Measurements from ENCODE around the gene ZNF205. TPM values are rescaled to one million over a fixed set of nuclear protein-coding genes. Genes with fewer than 3 reads are reported as not detected.
"Not testable (repeated sequence)": the region's sequence is repeated elsewhere in the genome, so short reads cannot be mapped to it uniquely, and the experiment has no call there.

The ZNF205 gene
- total RNA-seq, 1 experiment from 2014 or later: not detected

GRCh38 chr16:3138823-3139426 is 26.5 kb downstream of the ZNF205 start:
- Histone ChIP-seq H3K9me2 (replicated peaks; ENCODE audit: insufficient read depth, low read length) (no peaks in the 10 kb centered on the region), H3K79me2 (ENCODE audit: low read length) (peaks cover 23% of the 10 kb centered on the region), H3K4me1 (ENCODE audit: low read length) (peaks cover 24% of the 10 kb centered on the region), H3K4me2 (ENCODE audit: low read depth, low read length, poor library complexity, severe bottlenecking) (no peak overlapping the region), H3K4me3 (ENCODE audit: low read length) (no peak overlapping the region), H2AFZ (ENCODE audit: low read length) (no peak overlapping the region), H3K27ac (ENCODE audit: low read length) (no peak overlapping the region), H3K9me3 (ENCODE audit: low read length) (no peaks in the 10 kb centered on the region), H4K20me1 (ENCODE audit: insufficient read depth, low read depth, low read length) (peaks cover 6% of the 10 kb centered on the region), H3K36me3 (ENCODE audit: insufficient read depth, low read length) (no peaks in the 10 kb centered on the region), H3K9ac (ENCODE audit: low read length) (no peak overlapping the region), H3K27me3 (ENCODE audit: low read length) (no peaks in the 10 kb centered on the region)
- no peak for DNase-seq

DNA sequence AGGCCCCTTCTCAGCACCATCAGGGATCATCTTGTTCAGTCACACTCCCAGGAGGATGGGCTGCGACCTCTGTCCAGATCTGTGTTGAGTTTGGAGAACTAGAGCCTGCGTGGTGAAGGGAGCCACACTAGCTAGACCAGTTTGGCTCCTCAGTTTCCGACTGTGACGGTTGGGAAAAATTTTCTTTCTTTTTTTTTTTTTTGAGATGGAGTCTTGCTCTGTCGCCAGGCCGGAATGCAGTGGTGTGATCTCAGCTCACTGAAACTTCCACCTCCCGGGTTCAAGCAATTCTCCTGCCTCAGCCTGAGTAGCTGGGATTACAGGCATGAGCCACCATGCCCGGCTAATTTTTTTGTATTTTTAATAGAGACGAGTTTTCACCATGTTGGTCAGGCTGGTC is 27.2 kb downstream of the ZNF205 start:
- not testable (repeated sequence) for H3K4me2 ChIP-seq (ENCODE audit: low read depth, low read length, poor library complexity, severe bottlenecking); H2AFZ ChIP-seq (ENCODE audit: low read length); DNase-seq; H3K36me3 ChIP-seq (ENCODE audit: insufficient read depth, low read length); H3K9me2 ChIP-seq (replicated peaks; ENCODE audit: insufficient read depth, low read length); H4K20me1 ChIP-seq (ENCODE audit: insufficient read depth, low read depth, low read length); H3K4me3 ChIP-seq (ENCODE audit: low read length); H3K9me3 ChIP-seq (ENCODE audit: low read length); H3K27ac ChIP-seq (ENCODE audit: low read length); H3K9ac ChIP-seq (ENCODE audit: low read length); H3K27me3 ChIP-seq (ENCODE audit: low read length)
- H3K79me2 ChIP-seq (ENCODE audit: low read length): peaks cover 17% of the 10 kb centered on the region
- peaks cover 24% of the 10 kb centered on the region for H3K4me1 ChIP-seq (ENCODE audit: low read length)

DNA sequence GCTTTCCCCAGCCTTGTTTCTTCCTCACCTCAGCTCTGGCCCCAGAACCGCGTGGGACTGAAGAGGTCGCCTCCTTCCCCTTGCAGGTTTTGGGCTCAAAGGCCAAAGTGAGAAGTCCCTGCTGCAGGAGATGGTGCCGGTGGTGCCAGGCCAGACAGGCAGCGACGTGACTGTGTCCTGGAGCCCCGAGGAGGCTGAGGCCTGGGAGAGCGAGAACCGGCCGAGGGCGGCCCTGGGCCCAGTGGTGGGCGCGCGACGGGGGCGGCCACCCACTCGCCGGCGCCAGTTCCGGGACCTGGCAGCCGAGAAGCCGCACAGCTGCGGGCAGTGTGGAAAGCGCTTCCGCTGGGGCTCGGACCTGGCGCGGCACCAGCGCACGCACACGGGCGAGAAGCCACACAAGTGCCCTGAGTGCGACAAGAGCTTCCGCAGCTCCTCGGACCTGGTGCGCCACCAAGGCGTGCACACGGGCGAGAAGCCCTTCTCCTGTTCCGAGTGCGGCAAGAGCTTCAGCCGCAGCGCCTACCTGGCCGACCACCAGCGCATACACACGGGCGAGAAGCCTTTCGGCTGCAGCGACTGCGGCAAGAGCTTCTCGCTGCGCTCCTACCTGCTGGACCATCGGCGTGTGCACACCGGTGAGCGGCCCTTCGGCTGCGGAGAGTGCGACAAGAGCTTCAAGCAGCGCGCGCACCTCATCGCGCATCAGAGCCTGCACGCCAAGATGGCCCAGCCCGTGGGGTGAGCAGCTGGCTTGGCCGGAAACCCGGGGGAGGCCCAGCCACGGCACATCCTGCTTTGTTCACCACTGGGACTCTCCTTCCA is 28.4 kb downstream of the ZNF205 start:
- Histone ChIP-seq H3K4me3 (ENCODE audit: low read length) (no peak overlapping the region), H3K79me2 (ENCODE audit: low read length) (peaks cover 8% of the 10 kb centered on the region), H3K27ac (ENCODE audit: low read length) (no peak overlapping the region), H4K20me1 (ENCODE audit: insufficient read depth, low read depth, low read length) (no peaks in the 10 kb centered on the region), H3K4me2 (ENCODE audit: low read depth, low read length, poor library complexity, severe bottlenecking) (no peak overlapping the region), H3K9me3 (ENCODE audit: low read length) (no peaks in the 10 kb centered on the region), H3K9ac (ENCODE audit: low read length) (no peak overlapping the region), H2AFZ (ENCODE audit: low read length) (no peak overlapping the region), H3K9me2 (replicated peaks; ENCODE audit: insufficient read depth, low read length) (no peaks in the 10 kb centered on the region), H3K36me3 (ENCODE audit: insufficient read depth, low read length) (no peaks in the 10 kb centered on the region), H3K4me1 (ENCODE audit: low read length) (peaks cover 21% of the 10 kb centered on the region), H3K27me3 (ENCODE audit: low read length) (no peaks in the 10 kb centered on the region)
- DNase-seq: no peak

DNA sequence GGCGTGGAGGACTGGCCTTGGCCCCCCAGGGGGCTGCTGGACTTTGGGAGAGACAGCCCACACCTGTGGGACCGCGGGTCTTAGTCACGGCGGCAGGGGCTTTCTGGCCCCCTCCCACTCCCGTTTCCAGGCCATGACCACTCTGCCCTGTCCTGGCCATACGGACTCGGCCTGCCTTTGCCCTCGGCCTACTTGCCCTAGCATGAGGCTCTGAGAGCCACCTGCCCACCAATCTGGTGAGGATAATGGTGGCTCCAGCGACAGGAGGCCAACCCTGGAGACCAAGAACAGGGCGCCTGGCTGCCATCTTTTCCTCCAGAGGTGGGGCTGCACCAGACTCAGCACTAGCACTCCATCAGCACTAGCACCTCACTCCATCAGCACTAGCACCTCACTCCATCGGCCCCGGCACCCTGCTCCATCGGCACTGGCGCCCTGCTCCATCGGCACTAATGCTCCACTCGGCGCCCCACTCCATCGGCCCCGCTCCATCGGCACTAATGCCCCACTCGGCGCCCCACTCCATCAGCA is 29.5 kb downstream of the ZNF205 start:
- no peak overlapping the region for H3K27ac ChIP-seq (ENCODE audit: low read length)
- no peaks in the 10 kb centered on the region for H4K20me1 ChIP-seq (ENCODE audit: insufficient read depth, low read depth, low read length)
- no peak overlapping the region for H3K4me3 ChIP-seq (ENCODE audit: low read length)
- H3K9ac ChIP-seq (ENCODE audit: low read length): no peak overlapping the region
- peaks cover 2% of the 10 kb centered on the region; the same call in 1 of the 2 replicates for H3K79me2 ChIP-seq (ENCODE audit: low read length)
- no peak overlapping the region for H3K4me2 ChIP-seq (ENCODE audit: low read depth, low read length, poor library complexity, severe bottlenecking)
- no peaks in the 10 kb centered on the region for H3K9me2 ChIP-seq (replicated peaks; ENCODE audit: insufficient read depth, low read length)
- DNase-seq: no peak
- H3K9me3 ChIP-seq (ENCODE audit: low read length): no peaks in the 10 kb centered on the region
- no peaks in the 10 kb centered on the region for H3K36me3 ChIP-seq (ENCODE audit: insufficient read depth, low read length)
- no peaks in the 10 kb centered on the region for H3K27me3 ChIP-seq (ENCODE audit: low read length)
- H2AFZ ChIP-seq (ENCODE audit: low read length): no peak overlapping the region
- H3K4me1 ChIP-seq (ENCODE audit: low read length): peaks cover 12% of the 10 kb centered on the region

- Histone ChIP-seq H3K27me3 (ENCODE audit: low read length) (no peaks in the 10 kb centered on the region), H2AFZ (ENCODE audit: low read length) (no peak overlapping the region), H3K4me1 (ENCODE audit: low read length) (peaks cover 8% of the 10 kb centered on the region), H3K79me2 (ENCODE audit: low read length) (no peaks in the 10 kb centered on the region), H3K9ac (ENCODE audit: low read length) (no peak overlapping the region), H3K9me2 (replicated peaks; ENCODE audit: insufficient read depth, low read length) (no peaks in the 10 kb centered on the region), H3K27ac (ENCODE audit: low read length) (no peak overlapping the region), H3K9me3 (ENCODE audit: low read length) (no peaks in the 10 kb centered on the region), H3K4me3 (ENCODE audit: low read length) (no peak overlapping the region), H3K4me2 (ENCODE audit: low read depth, low read length, poor library complexity, severe bottlenecking) (no peak overlapping the region), H4K20me1 (ENCODE audit: insufficient read depth, low read depth, low read length) (no peaks in the 10 kb centered on the region), H3K36me3 (ENCODE audit: insufficient read depth, low read length) (no peaks in the 10 kb centered on the region)
- no peak for DNase-seq
These were observed 29.9 kb downstream of the ZNF205 start for GRCh38 chr16:3142327-3142726.

DNA sequence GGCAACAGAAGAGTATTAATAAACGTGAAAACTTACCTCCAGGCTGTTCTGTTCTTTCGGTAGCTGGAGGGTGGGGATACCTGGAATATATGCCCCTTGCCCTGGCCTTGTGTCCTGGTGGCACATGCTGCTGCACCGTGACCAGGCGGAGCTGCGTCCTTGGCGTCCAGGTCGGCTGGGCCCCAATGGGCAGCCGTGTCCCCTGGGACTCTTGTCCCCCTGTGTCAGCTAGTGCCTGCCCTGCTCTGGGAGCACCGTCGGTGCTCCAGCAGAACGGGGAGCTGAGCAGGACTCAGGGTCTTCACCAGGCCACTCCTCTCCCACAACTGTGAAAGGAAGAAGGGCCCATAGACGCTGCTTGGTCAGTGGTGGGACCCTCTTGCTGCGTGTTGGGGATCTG is 30.4 kb downstream of the ZNF205 start:
- Histone ChIP-seq H3K9ac (ENCODE audit: low read length) (no peak overlapping the region), H3K27me3 (ENCODE audit: low read length) (no peaks in the 10 kb centered on the region), H3K9me3 (ENCODE audit: low read length) (no peaks in the 10 kb centered on the region), H4K20me1 (ENCODE audit: insufficient read depth, low read depth, low read length) (no peaks in the 10 kb centered on the region), H3K27ac (ENCODE audit: low read length) (no peak overlapping the region), H3K36me3 (ENCODE audit: insufficient read depth, low read length) (no peaks in the 10 kb centered on the region), H3K9me2 (replicated peaks; ENCODE audit: insufficient read depth, low read length) (no peaks in the 10 kb centered on the region), H3K4me2 (ENCODE audit: low read depth, low read length, poor library complexity, severe bottlenecking) (no peak overlapping the region), H3K4me3 (ENCODE audit: low read length) (no peak overlapping the region), H3K4me1 (ENCODE audit: low read length) (peaks cover 4% of the 10 kb centered on the region), H3K79me2 (ENCODE audit: low read length) (no peaks in the 10 kb centered on the region), H2AFZ (ENCODE audit: low read length) (no peak overlapping the region)
- no peak for DNase-seq

DNA sequence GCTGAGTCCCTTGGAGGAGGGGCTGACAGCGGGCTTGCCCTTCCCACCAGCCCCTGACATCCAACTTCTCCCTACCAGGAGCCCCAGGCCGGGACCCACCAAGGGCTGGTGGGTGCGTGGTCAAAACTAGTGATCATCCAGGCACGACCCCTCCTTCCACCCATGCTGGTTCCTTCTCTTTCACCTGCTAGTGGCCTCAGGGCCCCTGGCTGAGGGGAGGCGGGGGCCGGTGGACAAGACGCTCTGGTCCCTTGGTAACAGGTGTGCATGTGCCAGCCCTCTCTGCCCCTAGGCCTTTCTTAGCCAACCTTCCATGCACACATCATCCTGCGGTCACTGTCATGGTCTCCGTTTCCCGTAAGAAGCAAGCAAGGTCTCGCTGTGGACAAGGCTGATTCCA is 30.8 kb downstream of the ZNF205 start:
- no peak overlapping the region for H2AFZ ChIP-seq (ENCODE audit: low read length)
- H3K4me1 ChIP-seq (ENCODE audit: low read length): no peaks in the 10 kb centered on the region
- H3K36me3 ChIP-seq (ENCODE audit: insufficient read depth, low read length): no peaks in the 10 kb centered on the region
- no peaks in the 10 kb centered on the region for H4K20me1 ChIP-seq (ENCODE audit: insufficient read depth, low read depth, low read length)
- H3K4me3 ChIP-seq (ENCODE audit: low read length): no peak overlapping the region
- no peak for DNase-seq
- no peaks in the 10 kb centered on the region for H3K79me2 ChIP-seq (ENCODE audit: low read length)
- H3K27ac ChIP-seq (ENCODE audit: low read length): no peak overlapping the region
- no peak overlapping the region for H3K4me2 ChIP-seq (ENCODE audit: low read depth, low read length, poor library complexity, severe bottlenecking)
- no peaks in the 10 kb centered on the region for H3K27me3 ChIP-seq (ENCODE audit: low read length)
- H3K9me2 ChIP-seq (replicated peaks; ENCODE audit: insufficient read depth, low read length): no peaks in the 10 kb centered on the region
- no peak overlapping the region for H3K9ac ChIP-seq (ENCODE audit: low read length)
- H3K9me3 ChIP-seq (ENCODE audit: low read length): no peaks in the 10 kb centered on the region

GRCh38 chr16:3143598-3144320 is 31.4 kb downstream of the ZNF205 start:
- H3K4me1 ChIP-seq (ENCODE audit: low read length): no peaks in the 10 kb centered on the region; the same call in 1 of the 2 replicates
- no peak overlapping the region for H2AFZ ChIP-seq (ENCODE audit: low read length)
- H3K4me3 ChIP-seq (ENCODE audit: low read length): no peak overlapping the region
- no peak overlapping the region for H3K27ac ChIP-seq (ENCODE audit: low read length)
- no peaks in the 10 kb centered on the region for H4K20me1 ChIP-seq (ENCODE audit: insufficient read depth, low read depth, low read length)
- H3K27me3 ChIP-seq (ENCODE audit: low read length): no peaks in the 10 kb centered on the region
- H3K4me2 ChIP-seq (ENCODE audit: low read depth, low read length, poor library complexity, severe bottlenecking): no peak overlapping the region
- H3K79me2 ChIP-seq (ENCODE audit: low read length): no peaks in the 10 kb centered on the region
- no peak overlapping the region for H3K9ac ChIP-seq (ENCODE audit: low read length)
- H3K9me3 ChIP-seq (ENCODE audit: low read length): no peaks in the 10 kb centered on the region
- no peak for DNase-seq
- H3K36me3 ChIP-seq (ENCODE audit: insufficient read depth, low read length): no peaks in the 10 kb centered on the region
- no peaks in the 10 kb centered on the region for H3K9me2 ChIP-seq (replicated peaks; ENCODE audit: insufficient read depth, low read length)

Measured in Karpas-422 (cell line).